EL (cell line): ENCODE measurements around the gene ADH1B.
"Not testable (repeated sequence)": the region's sequence is repeated elsewhere in the genome, so short reads cannot be mapped to it uniquely, and the experiment has no call there.

ENCODE experiments used
- DNase-seq: peaks from one replicate; pipeline ENCODE4 v3.0.0-alpha.2; 2016

Gene ADH1B

GRCh38 chr4:99321241-99322191 is at the start of gene ADH1B:
Gene ADH1B, minus strand, starts transcription at chr4:99321401. Its CDS starts 70 bp downstream, at chr4:99321331.
- DNase-seq: no peak

- DNase-seq: not testable (repeated sequence)
Measured at GRCh38 chr4:99367817-99368216, 46.6 kb upstream of the ADH1B start.

- no peak for DNase-seq
Measured at GRCh38 chr4:99366491-99366890, 45.3 kb upstream of the ADH1B start.

GRCh38 chr4:99362768-99363167 is 41.6 kb upstream of the ADH1B start:
- no peak for DNase-seq

- DNase-seq: no peak
Measured at GRCh38 chr4:99361899-99362275, 40.7 kb upstream of the ADH1B start.

- DNase-seq: no peak
Measured at GRCh38 chr4:99361268-99361898, 40.2 kb upstream of the ADH1B start.

- no peak for DNase-seq
Measured at GRCh38 chr4:99359480-99360204, 38.4 kb upstream of the ADH1B start.

GRCh38 chr4:99357948-99358347 is 36.7 kb upstream of the ADH1B start:
- DNase-seq: no peak

GRCh38 chr4:99356992-99357391 is 35.8 kb upstream of the ADH1B start:
- DNase-seq: no peak

GRCh38 chr4:99356149-99356548 is 34.9 kb upstream of the ADH1B start:
- not testable (repeated sequence) for DNase-seq

GRCh38 chr4:99352602-99353537 is 31.7 kb upstream of the ADH1B start, which contains the start of gene ADH1C:
Gene ADH1C, minus strand, starts transcription at chr4:99352746. Its CDS starts 71 bp downstream, at chr4:99352675.
- no peak for DNase-seq

- no peak for DNase-seq
Measured at GRCh38 chr4:99351487-99351886, 30.3 kb upstream of the ADH1B start.

- DNase-seq: no peak
Measured at GRCh38 chr4:99349338-99349737, 28.1 kb upstream of the ADH1B start.

- DNase-seq: not testable (repeated sequence)
Measured at GRCh38 chr4:99342624-99343023, 21.4 kb upstream of the ADH1B start.

GRCh38 chr4:99341426-99341825 is 20.2 kb upstream of the ADH1B start:
- DNase-seq: no peak

- DNase-seq: no peak
Measured at GRCh38 chr4:99339172-99339571, 18.0 kb upstream of the ADH1B start.

- no peak for DNase-seq
Measured at GRCh38 chr4:99336553-99336952, 15.4 kb upstream of the ADH1B start.

- DNase-seq: no peak
Measured at GRCh38 chr4:99334880-99335279, 13.7 kb upstream of the ADH1B start.

GRCh38 chr4:99330648-99331047 is 9.4 kb upstream of the ADH1B start:
- no peak for DNase-seq

GRCh38 chr4:99329876-99330275 is 8.7 kb upstream of the ADH1B start:
- no peak for DNase-seq

- peak; percentile 1 for DNase-seq
Measured at GRCh38 chr4:99324979-99325378, 3.8 kb upstream of the ADH1B start.

- DNase-seq: no peak
Measured at GRCh38 chr4:99324361-99324760, 3.2 kb upstream of the ADH1B start.
